GM12865 (cell line): ENCODE results near the gene SRPK1.

ENCODE experiments used
- DNase-seq: peaks from one replicate; pipeline ENCODE4 v3.0.0; 2010; ENCODE audit warnings: low read depth
- H3K4me3 ChIP-seq: 2 replicates; pipeline ENCODE4 v1.5.1; 2011; ENCODE audit warnings: mild to moderate bottlenecking, low read depth, low read length, control low read depth
- TF ChIP-seq, protein P1 (sequence below): IDR thresholded peaks from 2 replicates; pipeline ENCODE4 v1.5.1; 2011; ENCODE audit warnings: low read length, control low read depth, low read depth, inconsistent platforms; ENCODE audit not compliant: insufficient read depth; ENCODE audit errors: missing control alignments

Gene SRPK1

DNA sequence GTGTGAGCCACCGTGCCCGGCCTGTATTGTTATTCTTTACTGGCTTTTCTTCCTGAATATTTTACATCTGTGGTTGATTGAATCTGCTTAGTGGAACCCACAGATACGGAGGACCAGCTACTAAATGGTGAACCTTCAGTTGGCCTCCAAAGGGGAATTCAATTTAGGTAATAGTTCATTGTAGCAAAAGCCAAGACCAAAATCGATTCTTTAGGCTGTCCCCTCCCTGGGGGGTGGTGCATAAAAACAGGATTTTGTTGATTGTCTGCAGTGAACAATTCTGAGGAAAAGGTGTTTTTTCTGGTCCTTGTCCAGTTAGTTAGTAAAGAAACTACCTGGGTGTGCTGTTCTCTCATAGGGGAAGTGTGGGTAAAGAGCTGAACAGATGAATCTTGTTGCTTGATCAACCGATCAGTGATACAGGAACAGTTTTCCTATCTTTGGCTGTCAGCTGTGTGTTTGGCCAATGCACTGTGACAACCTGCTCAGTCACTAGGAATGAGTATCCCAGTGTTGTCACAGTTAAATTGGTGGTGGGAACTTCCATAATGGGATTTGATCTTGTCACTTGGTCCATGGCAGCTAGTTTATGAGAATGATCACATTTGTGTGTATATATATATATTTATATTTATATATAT, 96.2 kb downstream of the SRPK1 start:
- DNase-seq: no peak
- H3K4me3 ChIP-seq: no peak overlapping the region
- TF ChIP-seq, protein P1, sequence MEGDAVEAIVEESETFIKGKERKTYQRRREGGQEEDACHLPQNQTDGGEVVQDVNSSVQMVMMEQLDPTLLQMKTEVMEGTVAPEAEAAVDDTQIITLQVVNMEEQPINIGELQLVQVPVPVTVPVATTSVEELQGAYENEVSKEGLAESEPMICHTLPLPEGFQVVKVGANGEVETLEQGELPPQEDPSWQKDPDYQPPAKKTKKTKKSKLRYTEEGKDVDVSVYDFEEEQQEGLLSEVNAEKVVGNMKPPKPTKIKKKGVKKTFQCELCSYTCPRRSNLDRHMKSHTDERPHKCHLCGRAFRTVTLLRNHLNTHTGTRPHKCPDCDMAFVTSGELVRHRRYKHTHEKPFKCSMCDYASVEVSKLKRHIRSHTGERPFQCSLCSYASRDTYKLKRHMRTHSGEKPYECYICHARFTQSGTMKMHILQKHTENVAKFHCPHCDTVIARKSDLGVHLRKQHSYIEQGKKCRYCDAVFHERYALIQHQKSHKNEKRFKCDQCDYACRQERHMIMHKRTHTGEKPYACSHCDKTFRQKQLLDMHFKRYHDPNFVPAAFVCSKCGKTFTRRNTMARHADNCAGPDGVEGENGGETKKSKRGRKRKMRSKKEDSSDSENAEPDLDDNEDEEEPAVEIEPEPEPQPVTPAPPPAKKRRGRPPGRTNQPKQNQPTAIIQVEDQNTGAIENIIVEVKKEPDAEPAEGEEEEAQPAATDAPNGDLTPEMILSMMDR: no peak

DNA sequence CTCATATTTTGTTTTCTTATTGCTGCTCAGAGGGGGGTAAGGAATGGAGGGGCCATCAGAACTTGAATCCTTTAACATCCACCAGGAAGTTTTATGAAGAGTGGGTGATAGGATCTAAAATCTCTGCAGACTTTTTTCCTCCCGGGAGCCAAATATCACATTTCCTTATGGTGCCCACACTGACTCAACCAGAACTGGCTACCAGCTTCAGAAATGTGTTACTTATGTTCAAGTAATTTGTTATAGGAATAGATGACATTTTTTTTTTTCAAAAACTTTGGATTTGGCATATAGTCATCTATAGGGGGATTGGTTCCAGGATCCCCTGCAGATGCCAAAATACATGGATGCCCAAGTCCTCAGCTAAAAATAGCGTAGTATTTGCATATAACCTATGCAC, 97.3 kb downstream of the SRPK1 start:
- no peak overlapping the region for H3K4me3 ChIP-seq
- TF ChIP-seq, protein P1: no peak

DNA sequence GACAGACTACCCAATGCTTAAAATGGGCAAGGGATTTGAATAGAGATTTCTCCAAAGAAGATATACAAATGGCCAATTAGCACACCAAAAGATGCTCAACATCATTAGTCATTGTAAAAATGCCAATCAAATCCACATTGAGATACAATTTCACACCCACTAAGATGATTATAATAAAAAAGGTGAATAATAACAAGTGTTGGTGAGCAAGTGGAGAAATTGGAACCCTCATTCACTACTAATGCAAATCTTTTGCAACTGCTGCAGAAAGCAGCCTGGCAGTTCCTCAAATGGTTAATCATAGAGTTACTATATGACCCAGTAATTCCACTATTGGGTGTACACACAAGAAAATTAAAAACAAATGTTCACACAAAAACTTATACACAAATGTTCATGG, 103.4 kb downstream of the SRPK1 start:
- no peak overlapping the region for H3K4me3 ChIP-seq
- TF ChIP-seq, protein P1: no peak

More for the DNA sequence above, 97.3 kb downstream of the SRPK1 start:
- no peak for DNase-seq

DNA sequence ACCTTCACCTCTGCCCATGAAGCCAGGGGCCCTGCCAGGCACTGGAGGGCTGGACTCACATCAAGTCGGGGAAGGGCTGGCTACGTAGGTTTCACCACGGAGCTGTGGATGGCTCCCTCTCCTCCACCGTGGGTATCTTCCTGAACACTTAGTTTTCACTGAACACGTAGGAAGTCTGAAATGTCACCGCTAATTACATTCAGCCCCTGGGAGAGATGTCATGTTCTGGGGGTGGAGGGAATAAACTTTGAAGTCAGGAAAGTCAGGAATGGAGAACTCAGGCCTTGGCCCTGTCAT, 109.3 kb downstream of the SRPK1 start:
- H3K4me3 ChIP-seq: no peak overlapping the region
- DNase-seq: no peak
- TF ChIP-seq, protein P1: no peak

More for the DNA sequence above, 103.4 kb downstream of the SRPK1 start:
- no peak for DNase-seq

DNA sequence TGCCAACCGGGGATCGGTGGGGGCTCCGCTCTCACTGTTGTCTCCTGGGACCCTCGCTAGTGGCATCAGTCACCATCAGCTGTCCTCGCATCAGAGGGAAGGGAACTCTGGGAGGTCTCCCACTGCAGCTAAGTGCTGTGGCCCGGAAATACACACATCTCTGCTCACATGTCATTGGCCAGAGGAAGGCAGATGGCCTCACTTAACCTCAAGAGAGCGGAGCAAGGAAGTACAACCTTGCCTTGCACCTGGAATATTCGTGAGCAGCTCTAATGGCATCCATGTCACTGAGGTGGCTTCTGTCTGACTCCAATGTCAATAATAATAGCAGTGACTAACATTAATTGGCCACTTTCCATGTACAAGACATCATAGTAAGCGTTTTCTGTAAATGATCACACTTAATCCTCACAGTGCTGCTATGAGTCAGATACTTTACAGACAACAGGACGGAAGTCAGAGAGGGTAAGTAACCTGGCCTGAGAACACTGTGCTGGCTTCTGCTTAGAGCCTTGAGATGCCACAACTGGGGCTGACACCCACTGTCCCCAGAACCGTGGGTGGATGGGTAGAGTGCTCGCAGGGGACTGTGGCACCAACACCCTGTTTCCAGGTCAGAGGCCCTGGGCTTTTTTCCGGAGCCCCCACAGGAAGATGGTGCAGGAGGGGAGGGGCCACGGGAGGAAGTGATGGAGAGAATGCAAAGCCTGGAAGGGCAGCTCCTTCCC, 109.8 kb downstream of the SRPK1 start:
- H3K4me3 ChIP-seq: no peak overlapping the region
- no peak for DNase-seq
- TF ChIP-seq, protein P1: no peak

DNA sequence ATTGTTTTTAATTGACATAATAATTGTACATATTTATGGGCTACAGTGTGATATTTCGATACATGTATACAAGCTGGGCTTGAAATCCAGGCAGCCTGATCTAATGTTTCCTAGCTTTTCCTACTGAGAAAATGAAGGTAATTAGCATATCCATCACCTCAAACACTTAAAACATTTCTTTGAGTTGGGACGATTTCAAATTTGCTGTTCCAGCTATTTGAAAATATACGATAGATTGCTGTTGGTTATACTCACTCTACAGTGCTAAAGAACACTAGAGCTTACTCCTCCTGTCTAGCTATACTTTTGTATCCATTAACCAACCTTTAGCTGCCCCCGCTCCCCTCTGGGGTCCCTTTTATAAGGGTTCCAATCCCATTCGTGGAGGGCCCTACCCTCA, 111.1 kb downstream of the SRPK1 start:
- no peak overlapping the region for H3K4me3 ChIP-seq
- no peak for DNase-seq
- TF ChIP-seq, protein P1: no peak

DNA sequence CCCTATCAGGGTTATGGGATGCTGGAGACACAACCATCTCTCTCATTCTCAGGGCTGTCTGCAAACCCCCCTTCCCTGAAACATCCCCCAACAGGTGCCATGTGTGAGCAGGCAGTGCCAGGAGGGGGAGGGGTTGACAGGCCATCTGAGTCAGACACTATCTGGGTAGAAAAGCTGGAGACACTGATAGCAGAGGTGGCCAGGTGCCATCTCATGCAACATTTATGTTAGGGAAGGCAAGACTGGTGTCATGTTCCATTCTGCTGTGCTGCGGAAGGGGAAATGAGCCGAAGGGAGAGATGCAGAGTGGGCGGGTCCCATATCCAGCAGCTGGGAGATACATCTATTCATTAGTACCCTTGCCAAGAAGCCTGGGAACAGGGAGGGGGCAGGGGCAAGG, 112.2 kb downstream of the SRPK1 start:
- TF ChIP-seq, protein P1: no peak
- no peak overlapping the region for H3K4me3 ChIP-seq
- DNase-seq: no peak
